D721Med (cell line): ENCODE results near the gene KLHL17.

Experiments
- DNase-seq: peaks from one replicate; pipeline ENCODE4 v3.0.0; 2011; ENCODE audit warnings: low spot score; ENCODE audit not compliant: insufficient read length
- FAIRE-seq: peaks from 2 replicates; lab custom pipeline; 2011; peaks lifted over from hg19 to GRCh38; lab: Jason Lieb, UNC
- TF ChIP-seq, protein P1 (sequence below): IDR thresholded peaks from 2 replicates; pipeline ENCODE4 v1.5.1; 2012; ENCODE audit warnings: mild to moderate bottlenecking, control low read depth; ENCODE audit not compliant: insufficient read depth; ENCODE audit errors: missing control alignments

The KLHL17 gene

DNA sequence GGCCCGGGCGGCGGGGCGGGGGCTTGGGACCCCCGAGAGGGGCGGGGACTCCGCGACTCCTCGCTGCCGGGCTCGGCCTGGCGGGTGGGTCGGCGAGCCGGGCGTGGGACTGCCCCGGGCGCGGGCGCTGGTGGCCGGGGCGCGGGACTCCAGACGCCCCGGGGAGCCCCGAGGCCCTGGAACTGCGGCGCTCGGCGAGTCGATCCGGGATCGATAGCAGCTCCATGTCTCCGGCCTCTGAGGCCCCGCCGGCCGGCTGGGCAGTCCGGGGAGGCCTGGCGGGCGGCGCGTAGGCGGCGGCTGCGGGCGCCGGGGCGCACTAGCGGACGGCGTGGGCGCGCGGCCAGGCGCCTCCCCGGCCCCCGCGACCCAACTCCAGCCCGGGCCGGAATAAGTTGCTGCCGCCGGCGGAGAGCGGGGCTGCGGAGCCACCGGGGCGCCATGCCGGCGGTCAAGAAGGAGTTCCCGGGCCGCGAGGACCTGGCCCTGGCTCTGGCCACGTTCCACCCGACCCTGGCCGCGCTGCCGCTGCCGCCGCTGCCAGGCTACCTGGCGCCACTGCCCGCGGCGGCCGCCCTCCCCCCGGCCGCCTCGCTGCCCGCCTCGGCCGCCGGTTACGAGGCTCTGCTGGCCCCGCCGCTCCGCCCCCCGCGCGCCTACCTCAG is 36.3 kb upstream of the KLHL17 start:
- DNase-seq (no peak), FAIRE-seq (no peak)
- TF ChIP-seq, protein P1, sequence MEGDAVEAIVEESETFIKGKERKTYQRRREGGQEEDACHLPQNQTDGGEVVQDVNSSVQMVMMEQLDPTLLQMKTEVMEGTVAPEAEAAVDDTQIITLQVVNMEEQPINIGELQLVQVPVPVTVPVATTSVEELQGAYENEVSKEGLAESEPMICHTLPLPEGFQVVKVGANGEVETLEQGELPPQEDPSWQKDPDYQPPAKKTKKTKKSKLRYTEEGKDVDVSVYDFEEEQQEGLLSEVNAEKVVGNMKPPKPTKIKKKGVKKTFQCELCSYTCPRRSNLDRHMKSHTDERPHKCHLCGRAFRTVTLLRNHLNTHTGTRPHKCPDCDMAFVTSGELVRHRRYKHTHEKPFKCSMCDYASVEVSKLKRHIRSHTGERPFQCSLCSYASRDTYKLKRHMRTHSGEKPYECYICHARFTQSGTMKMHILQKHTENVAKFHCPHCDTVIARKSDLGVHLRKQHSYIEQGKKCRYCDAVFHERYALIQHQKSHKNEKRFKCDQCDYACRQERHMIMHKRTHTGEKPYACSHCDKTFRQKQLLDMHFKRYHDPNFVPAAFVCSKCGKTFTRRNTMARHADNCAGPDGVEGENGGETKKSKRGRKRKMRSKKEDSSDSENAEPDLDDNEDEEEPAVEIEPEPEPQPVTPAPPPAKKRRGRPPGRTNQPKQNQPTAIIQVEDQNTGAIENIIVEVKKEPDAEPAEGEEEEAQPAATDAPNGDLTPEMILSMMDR, result no peak

DNA sequence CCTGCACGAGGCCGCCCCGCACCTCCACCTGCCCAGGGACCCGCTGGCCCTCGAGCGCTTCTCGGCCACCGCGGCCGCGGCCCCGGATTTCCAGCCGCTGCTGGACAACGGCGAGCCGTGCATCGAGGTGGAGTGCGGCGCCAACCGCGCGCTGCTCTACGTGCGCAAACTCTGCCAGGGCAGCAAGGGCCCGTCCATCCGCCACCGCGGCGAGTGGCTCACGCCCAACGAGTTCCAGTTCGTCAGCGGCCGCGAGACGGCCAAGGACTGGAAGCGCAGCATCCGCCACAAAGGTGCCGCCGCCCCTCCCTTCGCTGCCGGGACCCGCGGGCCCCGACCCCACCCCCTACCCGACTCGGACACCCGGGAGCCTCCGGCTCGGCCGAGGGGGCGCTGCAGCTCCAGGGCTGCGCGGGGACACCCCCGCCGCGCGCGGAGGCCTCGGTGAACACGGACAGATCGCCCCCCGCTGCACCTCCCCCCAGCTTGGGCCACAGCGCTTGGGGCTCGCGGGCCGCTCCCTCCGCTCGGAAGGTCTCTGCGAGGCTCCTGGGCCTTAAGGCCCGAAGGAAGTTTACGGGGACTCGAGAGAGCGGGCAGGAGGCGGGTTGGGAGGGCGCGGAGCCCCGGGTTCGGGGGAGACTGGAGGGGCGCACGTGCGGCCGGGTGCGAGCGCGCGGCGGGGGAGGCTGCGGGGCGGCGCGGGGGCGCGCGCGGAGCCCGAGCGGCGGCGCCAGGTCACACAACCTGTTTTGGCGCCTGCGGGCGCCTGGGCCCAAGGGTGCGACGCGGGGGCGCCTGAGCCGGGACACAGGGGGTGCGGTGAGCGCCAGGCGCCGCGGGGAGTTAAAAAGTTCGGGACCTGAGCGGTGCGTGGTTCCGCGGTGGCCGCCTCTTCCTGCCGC is 35.5 kb upstream of the KLHL17 start:
- FAIRE-seq (no peak), DNase-seq (no peak)
- TF ChIP-seq, protein P1, result no peak

DNA sequence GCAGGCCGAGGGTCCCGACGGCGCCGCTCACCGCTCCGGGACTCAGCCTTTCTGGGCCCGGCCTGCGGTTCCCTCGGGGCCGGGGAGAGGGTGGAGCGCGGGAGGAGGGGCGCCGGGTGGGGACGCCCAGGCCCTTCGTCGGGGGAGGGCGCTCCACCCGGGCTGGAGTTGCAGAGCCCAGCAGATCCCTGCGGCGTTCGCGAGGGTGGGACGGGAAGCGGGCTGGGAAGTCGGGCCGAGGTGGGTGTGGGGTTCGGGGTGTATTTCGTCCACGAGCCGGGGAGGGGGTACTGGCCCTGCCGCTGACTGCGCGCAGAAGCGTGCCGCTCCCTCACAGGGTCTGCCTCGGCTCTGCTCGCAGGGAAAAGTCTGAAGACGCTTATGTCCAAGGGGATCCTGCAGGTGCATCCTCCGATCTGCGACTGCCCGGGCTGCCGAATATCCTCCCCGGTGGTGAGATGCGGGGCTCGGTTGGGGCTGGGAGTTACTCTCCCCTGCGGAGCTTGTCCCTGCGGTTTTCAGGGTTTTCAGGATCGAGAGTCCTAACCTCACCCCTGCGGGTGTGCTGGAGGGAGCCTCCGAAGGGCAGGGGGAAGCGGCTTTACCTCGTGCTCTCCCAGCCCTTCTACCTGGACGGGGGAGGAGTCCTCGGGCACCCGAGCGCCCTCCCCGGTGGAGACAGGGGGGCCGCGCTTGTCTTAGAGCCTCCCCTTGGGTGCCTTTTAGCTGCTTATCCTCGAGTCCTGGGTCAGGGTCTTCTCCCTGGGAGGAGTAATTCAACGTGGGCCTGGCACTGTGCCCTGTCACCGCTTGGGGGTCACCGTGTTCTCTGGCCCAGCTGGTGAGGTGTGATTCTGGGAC is 34.6 kb upstream of the KLHL17 start:
- TF ChIP-seq, protein P1, result no peak
- FAIRE-seq (no peak), DNase-seq (no peak)

DNA sequence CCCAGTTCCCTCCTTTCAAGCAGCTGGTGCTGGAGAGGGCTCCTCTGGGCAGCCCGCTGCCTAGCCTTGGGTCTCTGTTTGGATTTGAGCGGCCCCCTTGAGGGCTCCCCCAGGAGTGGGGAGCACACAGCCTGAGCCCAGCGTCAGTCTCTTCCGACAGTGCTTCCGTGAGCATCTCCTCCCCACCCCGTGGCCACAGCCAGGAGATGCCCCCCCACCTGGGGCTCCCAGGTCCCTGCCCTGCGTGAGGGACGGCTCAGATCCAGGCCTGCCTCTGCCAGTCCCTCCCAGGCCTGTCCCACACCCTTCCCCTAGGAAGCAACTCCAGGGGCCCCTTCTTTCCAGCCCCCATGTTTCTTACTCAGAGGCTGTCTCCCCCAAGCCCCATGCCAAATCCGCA is 33.1 kb upstream of the KLHL17 start:
- FAIRE-seq, result no peak
- no peak for DNase-seq
- TF ChIP-seq, protein P1, result no peak

DNA sequence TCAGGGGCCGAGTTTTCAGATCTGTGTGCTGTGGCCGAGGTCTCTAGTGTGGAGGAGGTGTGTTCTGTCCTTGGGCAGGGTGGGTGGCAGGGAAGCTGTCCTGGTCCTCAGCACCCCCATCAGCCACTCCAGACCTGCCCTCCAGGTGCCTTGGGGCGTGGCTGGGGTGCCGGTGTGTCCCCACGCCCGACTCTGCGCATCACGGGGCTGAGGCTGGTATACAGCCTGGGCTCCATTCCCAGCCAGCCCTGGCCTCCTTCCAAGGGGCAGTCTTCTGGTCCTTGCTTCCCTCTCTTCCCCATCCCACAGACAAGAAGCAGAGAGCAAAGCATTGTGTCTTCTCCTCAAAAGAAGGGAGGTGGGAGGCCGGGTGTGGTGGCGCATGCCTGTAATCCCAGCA is 32.6 kb upstream of the KLHL17 start:
- FAIRE-seq, result no peak
- TF ChIP-seq, protein P1, result no peak
- no peak for DNase-seq

DNA sequence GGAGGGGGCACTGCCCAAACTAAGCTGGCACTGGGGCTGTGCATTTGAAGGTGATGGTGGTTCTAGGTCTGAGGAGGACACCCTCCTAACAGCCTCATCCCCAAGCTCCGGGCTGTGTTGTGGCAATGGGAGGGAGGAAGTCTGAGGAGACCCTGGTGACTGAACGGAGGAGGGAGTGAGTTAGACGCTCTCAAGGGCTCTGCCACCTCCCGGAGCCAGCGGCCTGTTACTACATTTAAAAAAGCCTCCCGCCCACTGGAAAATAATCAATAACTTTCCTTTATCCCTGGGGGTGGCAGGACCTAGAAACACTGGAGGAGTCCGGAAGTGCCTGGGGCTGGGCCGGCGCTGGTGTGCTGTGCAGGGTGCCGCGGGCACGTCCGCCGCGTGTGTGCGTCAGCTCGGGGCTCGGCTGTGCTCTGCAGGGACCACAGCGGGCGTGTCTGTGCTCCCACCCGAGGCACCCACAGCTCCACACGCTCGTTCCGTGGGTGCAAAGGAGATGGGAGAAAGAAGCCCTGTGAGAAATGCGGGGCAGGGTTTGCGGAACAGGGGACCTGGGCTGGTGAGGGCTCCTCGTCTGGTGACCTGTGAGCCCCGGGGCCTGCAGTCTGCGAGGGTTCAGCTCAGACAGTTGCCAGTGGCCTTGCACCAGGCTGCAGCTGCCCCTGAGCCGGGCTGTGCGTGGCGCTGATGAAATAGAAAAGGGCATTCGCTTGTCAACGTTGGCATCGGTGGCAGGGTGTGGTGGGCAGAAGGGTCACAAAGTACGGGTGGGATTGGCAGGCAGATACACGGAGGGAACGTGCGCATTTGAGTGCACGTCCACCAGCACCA is 31.3 kb upstream of the KLHL17 start:
- DNase-seq (no peak), FAIRE-seq (no peak)
- TF ChIP-seq, protein P1, result no peak
